Measurements from ENCODE around the gene TUT1.
"Not testable (repeated sequence)": the region's sequence is repeated elsewhere in the genome, so short reads cannot be mapped to it uniquely, and the experiment has no call there.

DNA sequence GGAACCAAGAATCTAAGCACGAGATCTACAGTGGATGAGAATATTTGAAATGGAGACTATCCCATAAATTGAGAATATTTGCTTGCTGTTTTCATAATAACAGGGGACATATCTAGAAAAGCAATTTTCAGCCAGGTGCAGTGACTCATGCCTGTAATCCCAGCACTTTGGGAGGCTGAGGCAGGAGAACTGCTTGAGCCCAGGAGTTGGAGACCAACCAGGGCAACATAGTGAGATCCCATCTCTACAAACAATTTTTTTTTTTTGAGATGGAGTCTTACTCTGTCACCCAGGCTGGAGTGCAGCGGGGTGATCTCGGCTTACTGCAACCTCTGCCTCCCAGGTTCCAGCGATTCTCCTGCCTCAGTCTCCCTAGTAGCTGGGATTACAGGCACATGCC is 9.6 kb downstream of the TUT1 start:
- not testable (repeated sequence) for TF ChIP-seq EZH2phosphoT487 (conservative IDR thresholded peaks at IDR 0.05; ENCODE audit: low read length)
- TF ChIP-seq, protein P1, sequence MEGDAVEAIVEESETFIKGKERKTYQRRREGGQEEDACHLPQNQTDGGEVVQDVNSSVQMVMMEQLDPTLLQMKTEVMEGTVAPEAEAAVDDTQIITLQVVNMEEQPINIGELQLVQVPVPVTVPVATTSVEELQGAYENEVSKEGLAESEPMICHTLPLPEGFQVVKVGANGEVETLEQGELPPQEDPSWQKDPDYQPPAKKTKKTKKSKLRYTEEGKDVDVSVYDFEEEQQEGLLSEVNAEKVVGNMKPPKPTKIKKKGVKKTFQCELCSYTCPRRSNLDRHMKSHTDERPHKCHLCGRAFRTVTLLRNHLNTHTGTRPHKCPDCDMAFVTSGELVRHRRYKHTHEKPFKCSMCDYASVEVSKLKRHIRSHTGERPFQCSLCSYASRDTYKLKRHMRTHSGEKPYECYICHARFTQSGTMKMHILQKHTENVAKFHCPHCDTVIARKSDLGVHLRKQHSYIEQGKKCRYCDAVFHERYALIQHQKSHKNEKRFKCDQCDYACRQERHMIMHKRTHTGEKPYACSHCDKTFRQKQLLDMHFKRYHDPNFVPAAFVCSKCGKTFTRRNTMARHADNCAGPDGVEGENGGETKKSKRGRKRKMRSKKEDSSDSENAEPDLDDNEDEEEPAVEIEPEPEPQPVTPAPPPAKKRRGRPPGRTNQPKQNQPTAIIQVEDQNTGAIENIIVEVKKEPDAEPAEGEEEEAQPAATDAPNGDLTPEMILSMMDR (IDR thresholded peaks at IDR 0.05; ENCODE audit: insufficient read depth, low read length, poor library complexity, severe bottlenecking), result not testable (repeated sequence)
